ENCODE measurements around the gene VKORC1. TPM values are rescaled to one million over a fixed set of nuclear protein-coding genes. Genes with fewer than 3 reads are reported as not detected.

VKORC1 gene
- total RNA-seq, 1 donor from 2014 or later: 32.6 TPM

DNA sequence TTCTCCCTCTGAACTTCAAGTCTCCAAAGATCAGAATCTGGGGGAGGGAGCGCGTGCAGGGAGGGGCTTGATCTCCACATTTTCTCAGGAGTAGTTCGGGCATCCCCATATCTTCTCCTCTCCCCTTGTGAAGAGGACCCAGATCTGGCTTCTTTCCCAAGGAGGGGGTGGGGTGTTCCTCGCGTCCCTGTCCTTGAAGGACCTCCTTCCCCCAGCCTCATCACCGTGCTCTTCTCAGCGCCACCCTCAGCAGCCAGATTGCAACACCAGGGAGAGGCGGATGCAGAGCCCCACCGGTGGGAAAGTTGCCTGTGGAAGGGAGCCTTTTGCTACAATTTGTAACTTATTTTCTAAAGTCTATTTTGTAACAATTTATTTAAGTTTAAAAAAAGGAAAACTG is 11.5 kb downstream of the VKORC1 start:
- TF ChIP-seq, protein P1, sequence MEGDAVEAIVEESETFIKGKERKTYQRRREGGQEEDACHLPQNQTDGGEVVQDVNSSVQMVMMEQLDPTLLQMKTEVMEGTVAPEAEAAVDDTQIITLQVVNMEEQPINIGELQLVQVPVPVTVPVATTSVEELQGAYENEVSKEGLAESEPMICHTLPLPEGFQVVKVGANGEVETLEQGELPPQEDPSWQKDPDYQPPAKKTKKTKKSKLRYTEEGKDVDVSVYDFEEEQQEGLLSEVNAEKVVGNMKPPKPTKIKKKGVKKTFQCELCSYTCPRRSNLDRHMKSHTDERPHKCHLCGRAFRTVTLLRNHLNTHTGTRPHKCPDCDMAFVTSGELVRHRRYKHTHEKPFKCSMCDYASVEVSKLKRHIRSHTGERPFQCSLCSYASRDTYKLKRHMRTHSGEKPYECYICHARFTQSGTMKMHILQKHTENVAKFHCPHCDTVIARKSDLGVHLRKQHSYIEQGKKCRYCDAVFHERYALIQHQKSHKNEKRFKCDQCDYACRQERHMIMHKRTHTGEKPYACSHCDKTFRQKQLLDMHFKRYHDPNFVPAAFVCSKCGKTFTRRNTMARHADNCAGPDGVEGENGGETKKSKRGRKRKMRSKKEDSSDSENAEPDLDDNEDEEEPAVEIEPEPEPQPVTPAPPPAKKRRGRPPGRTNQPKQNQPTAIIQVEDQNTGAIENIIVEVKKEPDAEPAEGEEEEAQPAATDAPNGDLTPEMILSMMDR (IDR thresholded peaks at IDR 0.05; ENCODE audit: insufficient read depth, low read length, severe bottlenecking): no peak
- DNase-seq (ENCODE audit: low read depth) (no peak), FAIRE-seq (no peak)
- Histone ChIP-seq H3K36me3 (ENCODE audit: control insufficient read depth, insufficient read depth, low read length) (peaks cover 24% of the 10 kb centered on the region), H3K4me3 (ENCODE audit: low read depth, low read length) (no peak overlapping the region), H3K27me3 (ENCODE audit: control insufficient read depth, insufficient read depth, low read length) (no peaks in the 10 kb centered on the region)

GRCh38 chr16:31082368-31083045 is 12.1 kb downstream of the VKORC1 start:
- DNase-seq (ENCODE audit: low read depth) (no peak), FAIRE-seq (no peak)
- Histone ChIP-seq H3K4me3 (ENCODE audit: low read depth, low read length) (no peak overlapping the region), H3K27me3 (ENCODE audit: control insufficient read depth, insufficient read depth, low read length) (no peaks in the 10 kb centered on the region), H3K36me3 (ENCODE audit: control insufficient read depth, insufficient read depth, low read length) (peaks cover 30% of the 10 kb centered on the region)
- TF ChIP-seq, protein P1 (IDR thresholded peaks at IDR 0.05; ENCODE audit: insufficient read depth, low read length, severe bottlenecking): no peak

DNA sequence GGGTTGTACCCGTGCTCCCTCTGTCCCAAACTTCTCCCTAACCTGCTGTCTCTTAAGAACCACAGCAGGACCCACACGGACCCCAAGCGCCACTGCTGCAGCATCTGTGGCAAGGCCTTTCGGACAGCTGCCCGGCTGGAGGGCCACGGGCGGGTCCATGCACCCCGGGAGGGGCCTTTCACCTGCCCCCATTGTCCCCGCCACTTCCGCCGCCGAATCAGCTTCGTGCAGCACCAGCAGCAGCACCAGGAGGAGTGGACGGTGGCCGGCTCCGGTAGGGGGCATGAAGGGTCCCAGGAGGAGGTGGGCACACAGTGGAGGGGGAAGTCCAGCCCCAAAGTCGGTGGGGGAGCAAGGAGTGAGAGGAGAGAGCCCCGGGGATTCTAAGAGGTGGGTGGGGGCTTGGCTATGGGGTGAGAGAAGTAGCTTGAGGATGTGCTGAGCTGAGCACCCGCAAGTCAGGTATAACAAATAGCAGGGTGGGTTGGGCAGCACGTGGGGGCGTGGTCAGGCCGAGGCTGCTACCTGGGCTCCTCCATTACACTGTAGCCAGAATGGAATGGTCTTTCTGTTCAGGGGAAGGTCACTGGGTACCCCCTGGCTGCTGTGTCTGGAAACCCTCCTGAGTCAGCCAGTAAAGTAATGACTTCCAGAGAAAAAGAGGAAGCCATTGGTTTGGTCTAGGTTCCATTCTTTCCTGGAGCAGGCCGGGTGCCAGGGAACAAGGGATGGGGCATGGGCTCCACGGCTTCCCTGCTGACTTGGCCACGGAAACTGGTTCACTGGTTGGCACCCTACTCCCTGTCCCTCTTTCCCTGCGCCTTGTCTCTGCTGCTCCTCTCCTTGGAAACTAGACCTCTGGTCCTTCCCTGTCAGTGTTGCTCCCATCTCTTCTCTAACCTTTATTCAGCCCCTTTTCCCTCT is 12.9 kb downstream of the VKORC1 start:
- peaks cover 32% of the 10 kb centered on the region for H3K36me3 ChIP-seq (ENCODE audit: control insufficient read depth, insufficient read depth, low read length)
- no peak for FAIRE-seq
- no peak overlapping the region for H3K4me3 ChIP-seq (ENCODE audit: low read depth, low read length)
- TF ChIP-seq, protein P1 (IDR thresholded peaks at IDR 0.05; ENCODE audit: insufficient read depth, low read length, severe bottlenecking): no peak
- no peak for DNase-seq (ENCODE audit: low read depth)
- H3K27me3 ChIP-seq (ENCODE audit: control insufficient read depth, insufficient read depth, low read length): no peaks in the 10 kb centered on the region

GRCh38 chr16:31080756-31081419 is 13.7 kb downstream of the VKORC1 start:
- DNase-seq (ENCODE audit: low read depth) (no peak), FAIRE-seq (no peak)
- H3K27me3 ChIP-seq (ENCODE audit: control insufficient read depth, insufficient read depth, low read length): no peaks in the 10 kb centered on the region
- TF ChIP-seq, protein P1 (IDR thresholded peaks at IDR 0.05; ENCODE audit: insufficient read depth, low read length, severe bottlenecking): no peak
- H3K36me3 ChIP-seq (ENCODE audit: control insufficient read depth, insufficient read depth, low read length): peaks cover 35% of the 10 kb centered on the region
- no peak overlapping the region for H3K4me3 ChIP-seq (ENCODE audit: low read depth, low read length)

DNA sequence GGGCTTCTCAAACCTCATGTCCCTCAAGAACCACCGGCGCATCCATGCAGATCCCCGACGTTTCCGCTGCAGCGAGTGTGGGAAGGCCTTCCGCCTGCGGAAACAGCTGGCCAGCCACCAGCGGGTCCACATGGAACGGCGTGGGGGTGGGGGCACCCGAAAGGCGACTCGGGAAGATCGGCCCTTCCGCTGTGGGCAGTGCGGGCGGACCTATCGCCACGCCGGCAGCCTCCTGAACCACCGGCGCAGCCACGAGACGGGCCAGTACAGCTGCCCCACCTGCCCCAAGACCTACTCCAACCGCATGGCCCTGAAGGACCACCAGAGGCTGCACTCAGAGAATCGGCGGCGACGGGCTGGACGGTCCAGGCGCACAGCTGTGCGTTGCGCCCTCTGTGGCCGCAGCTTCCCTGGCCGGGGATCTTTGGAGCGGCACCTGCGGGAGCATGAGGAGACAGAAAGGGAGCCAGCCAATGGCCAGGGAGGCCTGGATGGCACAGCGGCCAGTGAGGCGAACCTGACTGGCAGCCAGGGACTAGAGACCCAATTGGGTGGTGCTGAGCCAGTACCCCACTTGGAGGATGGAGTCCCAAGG is 14.5 kb downstream of the VKORC1 start:
- Histone ChIP-seq H3K4me3 (ENCODE audit: low read depth, low read length) (no peak overlapping the region), H3K27me3 (ENCODE audit: control insufficient read depth, insufficient read depth, low read length) (no peaks in the 10 kb centered on the region), H3K36me3 (ENCODE audit: control insufficient read depth, insufficient read depth, low read length) (peaks cover 35% of the 10 kb centered on the region)
- TF ChIP-seq, protein P1 (IDR thresholded peaks at IDR 0.05; ENCODE audit: insufficient read depth, low read length, severe bottlenecking): no peak
- DNase-seq (ENCODE audit: low read depth) (no peak), FAIRE-seq (no peak)
